Stimulated activated CD4-positive, alpha-beta T cell treated with anti-CD3 and anti-CD28 coated beads, Interleukin-2, amount 100 ng/mL, for 48 hours (primary cell): Measurements from ENCODE around the gene SULF2.

Experiments used
- DNase-seq, 2 donors: peaks; one replicate each; pipeline ENCODE4 v3.0.0-alpha.2; 2020

SULF2 gene

DNA sequence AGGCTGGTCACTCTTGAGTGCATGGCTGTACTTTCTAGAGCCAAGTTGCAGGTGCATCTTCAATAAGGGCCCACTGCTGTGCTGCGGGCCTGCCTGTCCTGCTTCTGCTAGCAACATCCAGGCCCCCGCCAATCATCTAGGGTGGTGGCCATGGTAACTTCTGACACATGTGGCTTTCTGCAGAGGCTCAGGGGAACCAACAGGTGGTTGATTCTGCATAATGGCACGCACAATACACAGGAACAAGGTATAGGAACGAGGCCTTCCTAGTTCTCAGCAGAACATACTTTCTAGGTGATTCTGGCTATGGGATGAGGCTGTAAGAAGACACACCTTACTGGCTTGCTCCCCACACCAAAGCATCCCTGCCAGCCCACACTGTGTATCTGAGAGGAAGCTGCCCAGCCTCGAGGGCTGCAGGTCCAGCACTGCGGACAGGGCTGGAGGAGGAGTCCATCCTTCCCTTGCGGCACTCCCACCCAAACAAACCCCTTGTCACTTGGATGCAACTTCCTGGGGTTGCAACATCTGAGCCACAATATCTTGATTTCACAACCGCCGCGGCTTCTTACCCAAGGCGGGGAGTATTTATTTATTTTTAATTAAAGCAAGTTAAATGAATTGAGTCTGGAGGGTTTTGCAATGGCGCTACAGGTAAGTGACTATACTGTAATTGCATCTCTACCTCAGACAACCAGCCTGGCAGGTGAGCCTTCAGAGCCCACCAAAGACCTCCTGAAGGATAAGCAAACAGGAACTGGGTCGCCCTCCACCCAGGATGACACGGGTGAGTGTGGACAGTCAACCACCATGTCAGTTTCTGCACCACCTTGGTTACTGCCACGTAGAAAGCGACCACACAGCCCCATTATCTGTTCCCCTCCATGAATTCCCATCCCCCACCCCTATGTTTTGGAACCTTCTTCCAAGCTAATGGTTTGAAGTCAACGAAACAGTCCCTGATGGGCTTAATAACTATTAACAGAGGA lies 49.6 kb downstream of the SULF2 start:
- no peak for DNase-seq

DNA sequence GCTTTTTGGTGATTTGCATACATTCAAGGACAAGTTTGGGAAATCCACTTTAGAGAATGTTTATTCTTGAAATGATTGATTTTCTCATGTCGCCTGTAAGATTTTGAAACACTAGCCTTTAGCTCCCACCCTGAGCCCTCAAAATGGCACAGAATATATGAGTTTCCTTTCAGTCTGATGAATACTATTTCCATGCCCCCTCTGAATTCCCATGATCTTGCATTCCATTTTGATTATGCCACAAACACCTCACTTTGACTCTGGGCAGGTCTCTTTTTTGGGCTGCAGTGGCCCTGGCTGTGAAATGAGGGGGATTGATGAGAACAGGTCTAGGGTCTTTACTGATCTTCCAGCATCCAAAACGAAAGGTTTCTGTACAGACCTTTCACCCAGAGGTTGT lies 50.4 kb downstream of the SULF2 start:
- DNase-seq: no peak

DNA sequence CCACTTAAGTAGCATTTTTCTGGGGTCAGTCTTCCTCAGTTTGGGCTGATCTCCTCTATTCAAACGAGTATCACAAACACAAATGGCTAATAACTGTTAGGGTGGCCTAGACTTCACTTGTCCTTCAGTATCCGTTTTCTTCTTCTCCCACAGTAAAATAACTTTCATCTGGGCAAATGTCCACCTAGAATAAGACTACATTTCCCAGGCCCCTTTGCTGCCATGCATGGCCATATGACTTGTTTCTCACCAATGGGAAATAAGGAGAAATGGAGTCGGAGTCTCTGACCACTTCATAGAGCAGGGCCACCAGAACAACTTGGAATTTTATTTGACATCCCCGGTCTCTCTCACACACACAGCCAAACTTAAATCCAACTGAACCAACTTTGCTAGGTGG lies 51.4 kb downstream of the SULF2 start:
- DNase-seq: no peak

DNA sequence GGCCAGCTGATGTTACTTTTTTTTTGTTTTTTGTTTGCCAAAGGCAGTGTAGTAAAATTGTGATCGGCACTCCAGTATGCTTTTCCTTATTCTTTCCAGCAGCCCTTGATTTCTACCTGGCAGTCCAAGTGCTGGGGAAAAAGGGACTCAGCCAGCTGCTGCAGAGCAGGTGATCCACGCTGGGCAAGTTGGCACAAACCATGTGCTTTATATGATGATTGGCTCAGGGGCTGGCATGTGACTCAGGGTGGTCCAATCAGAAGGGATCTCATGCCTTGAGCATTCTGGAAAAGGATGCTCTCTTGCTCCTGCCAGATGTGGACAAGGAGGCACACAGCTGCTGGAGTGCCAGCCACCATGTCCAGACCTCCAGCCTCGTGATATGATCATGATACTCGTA lies 54.5 kb downstream of the SULF2 start:
- DNase-seq: no peak

DNA sequence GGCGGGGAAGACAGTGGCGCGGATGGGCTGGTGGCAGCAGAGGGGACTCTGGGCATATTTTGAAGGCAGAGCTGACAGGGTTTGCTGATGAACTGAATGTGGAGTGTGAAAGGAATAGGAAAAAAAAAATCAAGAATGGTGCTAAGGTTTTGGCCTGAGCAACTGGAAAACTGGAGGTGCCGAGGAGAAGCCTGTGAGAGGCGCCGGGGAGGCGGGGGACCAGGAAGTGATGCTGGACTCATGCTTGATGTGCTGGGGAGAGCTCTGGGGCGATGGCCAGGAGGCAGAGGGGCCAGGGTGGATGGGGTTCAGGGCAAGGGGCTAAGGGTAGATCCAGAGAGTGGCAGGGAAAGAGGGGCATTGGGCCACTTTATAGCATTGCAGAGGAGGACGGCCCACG lies 55.8 kb downstream of the SULF2 start:
- no peak for DNase-seq

DNA sequence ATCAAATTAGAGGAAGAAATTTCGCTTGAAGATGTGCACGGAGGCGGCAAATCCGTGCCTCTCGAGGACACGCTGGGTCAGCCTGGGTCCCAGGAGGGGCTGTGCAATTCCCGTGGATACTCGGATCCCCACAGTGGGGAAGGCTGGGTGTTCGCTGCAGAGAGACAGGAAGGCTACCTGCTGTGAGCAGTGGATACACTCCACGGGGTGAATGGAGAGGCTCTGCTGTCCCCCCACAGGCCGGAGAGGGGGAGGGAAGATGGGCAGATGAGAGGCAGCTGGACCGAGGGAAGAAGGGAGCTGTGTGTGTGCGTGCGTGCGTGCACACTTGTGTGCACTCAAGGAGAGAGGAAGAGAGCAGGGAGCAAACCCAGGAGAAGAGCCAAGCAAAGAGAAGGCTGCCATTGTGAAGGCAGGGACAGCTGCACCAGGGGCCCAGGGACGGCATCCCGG lies 57.3 kb downstream of the SULF2 start:
- DNase-seq: no peak

DNA sequence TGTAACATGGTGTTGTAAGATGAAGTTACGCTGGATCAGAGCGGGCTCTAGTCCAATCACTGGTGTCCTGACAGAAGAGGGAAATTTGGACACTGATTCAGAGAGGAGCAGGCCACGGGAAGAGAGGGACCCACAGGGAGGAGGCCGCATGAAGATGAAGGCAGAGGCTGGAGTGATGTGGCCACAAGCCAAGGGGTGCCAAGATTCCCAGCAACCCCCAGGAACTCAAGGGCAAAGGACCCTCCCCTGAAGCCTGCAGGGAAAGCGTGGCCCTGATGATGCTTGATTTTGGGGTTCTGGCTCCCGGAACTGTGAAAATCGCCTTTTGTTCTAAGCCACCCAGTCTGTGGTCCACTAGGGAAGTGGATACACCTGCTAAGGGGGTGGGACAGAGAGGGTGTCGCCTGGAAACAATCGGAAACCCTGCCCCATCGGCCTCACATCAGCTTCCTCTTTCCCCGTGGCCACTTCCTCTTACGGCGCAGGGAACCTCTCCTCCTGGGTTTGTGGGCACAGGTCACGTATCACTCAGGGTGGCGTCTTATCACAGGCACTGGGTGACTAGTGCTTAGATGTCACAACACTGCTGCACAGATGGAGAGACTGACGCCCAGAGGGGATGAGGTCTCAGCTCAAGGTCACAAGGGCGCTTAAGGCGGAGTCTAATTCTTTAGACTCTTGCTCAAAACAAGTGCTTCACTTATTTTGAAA lies 58.0 kb downstream of the SULF2 start:
- peak; percentile 49 to 61 for DNase-seq

DNA sequence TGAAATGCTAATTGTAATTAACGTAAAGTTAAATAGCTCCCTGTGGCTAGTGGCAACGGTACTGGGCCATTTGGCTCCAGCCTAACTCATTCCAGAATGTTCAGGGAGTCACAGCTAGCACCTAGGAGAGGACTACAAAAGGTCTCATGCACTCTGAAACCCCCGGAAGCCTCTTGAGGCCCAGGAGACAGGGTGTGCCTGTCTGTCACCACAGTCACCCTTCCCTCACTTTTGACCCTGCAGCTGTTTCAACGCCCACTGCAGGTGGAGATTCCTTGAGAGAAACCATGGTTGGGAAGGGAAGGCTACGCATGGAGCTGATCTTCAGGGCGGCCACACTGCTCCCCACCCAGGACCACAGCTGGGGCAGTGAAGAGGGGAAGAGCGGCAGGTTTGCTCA lies 58.6 kb downstream of the SULF2 start:
- no peak for DNase-seq

DNA sequence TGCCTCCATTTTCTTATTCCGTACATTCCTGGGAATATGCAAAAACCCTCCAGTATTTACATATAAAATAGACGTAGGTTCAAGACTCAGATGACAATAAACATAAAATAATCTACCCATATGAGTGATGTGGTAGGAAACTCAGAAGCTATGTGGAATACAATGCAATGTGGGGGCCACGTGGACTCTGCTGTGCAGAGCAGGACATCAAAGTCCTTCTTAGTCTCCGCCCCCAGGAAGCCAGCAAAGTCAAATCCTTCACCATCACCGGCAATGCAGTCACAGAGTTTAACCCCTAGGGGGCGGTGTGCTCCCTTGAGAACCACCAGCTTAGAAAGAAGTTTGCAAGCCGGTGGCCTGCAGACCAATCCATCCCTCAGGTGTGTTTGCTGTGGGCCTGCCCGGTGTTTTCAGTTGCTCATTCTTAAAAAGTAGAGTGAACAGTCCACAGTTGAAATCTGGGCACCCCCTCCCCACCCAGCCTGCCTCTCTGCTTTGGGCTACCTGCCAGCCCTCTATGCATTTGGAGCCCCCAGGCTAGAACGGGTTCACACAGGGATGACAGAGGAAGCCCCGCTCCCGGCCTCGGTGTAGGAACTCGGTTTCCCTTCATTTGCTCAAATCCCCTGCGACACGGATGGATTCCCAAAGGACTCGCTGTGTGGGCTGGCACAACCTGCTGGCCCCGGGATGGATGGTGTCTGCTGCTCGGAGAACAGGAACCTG lies 59.9 kb downstream of the SULF2 start:
- DNase-seq: peak; percentile 74 to 80

DNA sequence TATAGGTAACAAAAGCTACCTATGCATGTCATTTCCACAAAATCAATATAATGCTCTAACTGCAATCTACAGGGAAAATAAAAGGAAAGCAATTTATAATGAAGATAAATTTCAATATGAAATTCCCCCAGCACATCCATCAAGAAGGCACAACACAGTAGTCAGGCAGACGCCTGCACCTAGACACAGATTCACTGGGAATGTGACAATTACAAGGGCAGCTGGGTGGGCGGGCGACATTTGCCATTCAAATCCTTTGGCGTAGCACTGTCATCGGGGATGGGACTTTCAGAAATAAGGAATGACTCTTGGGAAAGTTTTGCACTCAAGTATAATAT lies 60.4 kb downstream of the SULF2 start:
- no peak for DNase-seq

DNA sequence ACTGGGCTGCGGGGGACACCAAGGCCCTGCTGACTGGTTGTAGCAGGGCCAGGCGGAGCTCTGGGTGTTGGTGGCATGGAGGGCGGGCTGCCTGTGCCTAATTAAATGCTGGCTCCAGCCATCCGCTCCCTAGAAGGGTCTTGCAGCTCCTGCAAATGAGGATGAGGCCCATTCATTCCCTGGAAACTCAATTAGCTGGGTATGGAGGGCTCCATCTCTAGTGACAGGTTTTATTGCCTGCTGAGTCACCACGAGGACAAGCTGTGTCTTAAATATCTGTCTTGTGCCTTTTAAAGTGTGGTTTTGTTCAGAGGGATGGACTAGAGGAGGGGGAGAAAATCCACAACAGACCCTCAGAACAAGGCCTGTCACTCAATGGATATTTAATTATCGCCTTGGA lies 60.9 kb downstream of the SULF2 start:
- no peak for DNase-seq

DNA sequence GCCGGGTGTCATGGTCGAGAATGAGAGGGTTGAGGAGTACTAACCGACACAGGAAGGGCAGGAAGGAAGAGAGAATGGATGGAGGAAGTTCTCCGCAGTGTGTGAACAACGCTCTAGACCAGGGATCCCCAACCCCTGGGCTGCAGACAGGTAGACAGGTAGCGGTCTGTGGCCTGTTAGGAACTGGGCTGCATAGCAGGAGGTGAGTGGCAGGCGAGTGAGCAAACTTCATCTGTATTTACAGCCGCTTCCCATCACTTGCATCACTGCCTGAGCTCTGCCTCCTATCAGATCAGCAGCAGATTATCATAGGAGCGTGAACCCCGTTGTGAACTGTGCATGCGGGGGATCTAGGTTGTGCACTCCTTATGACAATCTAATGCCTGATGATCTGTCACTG lies 62.0 kb downstream of the SULF2 start:
- DNase-seq: no peak

DNA sequence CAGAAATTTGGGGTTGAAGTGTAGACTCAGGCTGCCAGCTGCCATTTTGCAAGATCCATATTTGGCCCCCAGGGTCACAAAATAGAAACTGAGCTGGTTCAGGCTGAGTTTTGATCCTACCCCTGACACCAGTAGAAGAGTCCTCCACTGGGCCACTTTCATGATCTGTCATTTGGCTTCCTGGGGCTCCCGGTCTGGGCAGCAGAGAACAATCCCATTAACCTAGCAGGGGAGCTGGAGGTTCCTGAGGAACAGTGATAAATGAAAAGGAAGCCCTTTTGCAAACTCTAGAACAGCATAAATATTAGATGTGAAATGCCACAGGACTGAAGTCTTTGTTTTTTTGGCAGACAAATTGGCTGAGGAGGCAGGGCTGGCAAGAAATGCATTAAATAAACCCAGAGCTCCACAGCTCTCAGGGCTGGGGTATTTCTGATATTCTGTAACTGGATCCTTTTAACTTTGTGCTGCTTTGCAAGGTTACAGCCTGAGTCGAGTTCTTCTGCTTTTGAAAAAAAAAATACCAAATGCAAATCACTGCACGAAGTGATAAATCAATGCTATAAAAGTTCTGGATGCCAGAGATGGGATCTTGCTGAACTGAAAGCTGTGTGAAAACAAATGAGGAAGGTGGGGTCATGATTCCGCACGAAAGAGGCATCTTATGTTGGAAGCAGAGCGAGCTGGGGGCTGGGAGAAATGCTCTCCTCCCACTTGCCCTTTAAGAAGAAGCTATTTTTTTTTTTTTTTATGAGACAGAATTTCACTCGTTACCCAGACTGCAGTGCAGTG lies 64.4 kb downstream of the SULF2 start:
- no peak for DNase-seq

DNA sequence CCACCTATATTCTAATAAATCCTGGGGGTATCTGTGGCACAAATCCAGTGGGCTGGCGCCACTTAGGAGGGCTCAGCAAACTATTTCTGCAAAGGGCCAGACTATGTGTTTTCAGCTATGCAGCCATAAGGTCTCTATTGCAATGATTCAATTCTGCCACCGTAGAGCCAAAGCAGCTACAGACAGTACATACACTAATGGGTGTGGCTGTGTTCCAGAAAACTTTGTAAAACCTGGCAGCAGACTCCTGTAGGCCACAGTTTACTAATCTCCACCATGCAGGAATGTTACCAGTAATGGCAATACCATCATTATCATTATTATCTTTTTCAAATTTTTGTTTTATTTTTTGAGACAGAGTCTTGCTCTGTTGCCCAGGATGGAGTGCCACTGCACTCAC lies 65.7 kb downstream of the SULF2 start:
- no peak for DNase-seq

DNA sequence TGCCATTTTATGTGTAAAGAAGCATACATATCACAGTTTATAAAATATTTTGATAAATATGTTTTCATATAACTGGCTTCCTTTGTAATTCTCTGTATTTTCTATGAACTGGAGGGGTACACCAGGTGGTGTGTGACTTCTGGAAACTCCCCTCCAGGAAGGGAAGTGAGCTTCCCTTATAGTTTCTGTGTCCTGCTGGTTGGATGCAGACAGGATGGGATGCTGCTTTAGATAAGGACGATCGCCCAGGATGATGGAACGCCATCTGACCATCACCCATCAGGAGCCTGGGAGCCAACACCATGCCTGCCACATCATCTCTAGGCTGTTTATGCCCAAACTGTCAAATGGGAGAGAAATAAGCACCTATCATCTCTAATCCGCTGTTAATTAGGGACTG lies 66.1 kb downstream of the SULF2 start:
- no peak for DNase-seq

DNA sequence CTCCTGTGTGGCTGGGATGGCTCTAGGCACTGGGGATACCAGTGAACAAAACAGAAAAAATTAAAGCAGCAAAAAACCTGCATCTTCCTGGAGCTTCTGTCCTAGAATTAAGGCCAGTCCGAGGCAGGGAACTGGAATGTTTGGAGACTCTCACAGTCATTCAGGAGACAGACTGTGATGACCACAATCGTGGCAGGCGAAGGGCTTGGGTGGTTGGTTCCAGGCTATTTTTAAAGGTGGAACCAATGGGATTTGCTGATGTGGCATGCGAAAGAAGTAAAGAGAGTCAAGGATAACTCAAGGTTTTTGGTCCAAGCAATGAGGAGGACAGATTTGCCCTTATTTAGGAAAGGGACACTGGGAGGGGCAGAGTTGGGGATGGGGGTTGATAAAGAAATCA lies 66.9 kb downstream of the SULF2 start:
- DNase-seq: no peak

DNA sequence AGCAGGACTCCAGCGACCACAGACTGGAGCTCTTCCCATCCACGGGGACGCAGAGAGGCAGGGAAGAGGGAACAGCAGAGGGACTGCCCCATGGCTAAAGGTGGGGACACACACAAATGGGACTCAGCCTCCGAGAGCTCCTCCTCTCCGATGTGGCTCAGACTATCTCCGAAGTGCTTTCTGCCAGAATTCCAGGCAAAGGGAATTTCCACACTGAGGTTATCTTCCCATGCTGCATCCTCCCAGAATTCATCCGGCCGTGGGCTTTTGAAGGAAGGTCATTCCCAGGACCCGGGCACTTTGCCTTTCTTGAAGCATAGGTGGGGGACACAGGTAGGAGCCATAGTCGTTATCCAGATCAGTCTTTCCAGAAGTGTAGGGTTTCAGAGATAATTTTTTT lies 67.9 kb downstream of the SULF2 start:
- DNase-seq: no peak

DNA sequence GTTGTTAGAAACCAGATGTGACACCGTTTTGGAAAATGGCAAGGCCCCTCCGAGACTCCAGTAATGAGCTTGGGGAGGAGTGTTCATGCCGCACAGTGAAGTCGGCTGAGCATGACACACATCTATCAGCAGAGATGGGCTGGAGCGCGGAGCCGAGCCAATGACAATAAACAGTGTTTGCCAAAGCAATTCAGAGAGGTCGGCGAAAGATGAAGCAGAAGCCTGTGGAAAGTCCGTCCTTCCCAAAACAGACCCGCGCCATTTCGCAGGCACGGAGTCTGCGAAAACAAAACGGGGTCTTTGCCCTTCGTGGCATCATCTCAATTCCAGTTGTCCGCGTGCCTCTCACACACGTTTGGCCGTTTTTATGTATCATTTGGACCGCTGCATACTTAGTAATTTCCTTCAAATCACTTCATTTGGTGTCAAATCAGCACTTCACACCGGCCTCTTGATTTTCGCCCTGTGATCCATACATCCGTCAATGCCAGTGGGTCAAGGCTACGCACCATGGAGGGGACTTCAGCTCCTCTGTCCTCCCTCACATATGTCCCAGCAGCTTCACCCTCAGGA lies 71.3 kb downstream of the SULF2 start:
- no peak for DNase-seq

DNA sequence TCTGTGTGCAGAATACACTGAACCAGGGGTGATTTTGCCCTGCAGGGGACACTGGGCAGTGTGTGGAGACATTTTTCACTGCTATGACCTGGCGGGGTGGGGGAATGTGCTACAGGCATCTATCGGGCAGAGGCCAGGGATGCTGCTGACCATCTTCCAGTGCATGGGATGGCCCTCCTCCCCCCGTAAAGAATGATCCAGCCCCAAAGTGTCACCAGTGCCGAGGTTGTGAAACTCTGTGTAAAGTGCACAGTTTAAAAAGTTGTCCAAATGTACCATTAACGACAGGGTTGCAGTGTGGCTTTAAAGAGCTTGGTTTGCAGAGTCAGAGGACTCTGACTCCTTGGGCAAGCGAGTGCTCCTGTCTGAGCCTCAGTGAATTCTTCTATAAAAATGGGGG lies 72.1 kb downstream of the SULF2 start:
- no peak for DNase-seq

DNA sequence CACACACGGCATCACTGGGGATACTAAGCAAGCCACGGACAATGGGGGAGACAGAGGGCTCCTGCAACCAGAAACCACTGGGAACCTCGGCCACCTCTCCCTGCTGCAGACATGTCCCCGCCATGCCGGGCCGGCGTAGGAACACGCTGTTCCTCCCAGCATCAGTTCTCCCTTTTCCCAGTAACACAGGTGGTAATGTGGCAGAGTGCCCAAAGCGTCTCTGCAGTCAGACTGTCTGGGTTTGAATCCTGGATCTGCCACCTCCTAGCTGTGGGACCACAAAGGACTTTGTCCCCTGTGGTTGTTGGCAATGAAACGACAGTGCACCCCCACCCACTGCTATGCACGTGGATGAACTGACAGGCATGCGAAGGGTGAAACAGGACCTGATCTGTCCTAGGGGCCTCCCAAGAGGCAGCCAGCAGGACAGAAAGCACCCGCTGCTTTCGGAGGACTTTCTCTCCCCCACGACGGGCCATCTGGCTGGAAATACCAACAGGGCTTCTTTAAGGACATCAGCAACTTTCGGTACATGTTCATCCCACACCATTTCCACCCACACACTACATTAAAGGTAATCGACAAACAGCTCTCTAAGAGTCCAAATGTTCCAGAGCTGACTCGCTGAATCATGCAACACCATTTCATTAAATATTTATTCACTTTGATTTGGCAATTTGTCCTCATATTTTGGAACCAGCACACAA lies 74.1 kb downstream of the SULF2 start:
- no peak for DNase-seq

DNA sequence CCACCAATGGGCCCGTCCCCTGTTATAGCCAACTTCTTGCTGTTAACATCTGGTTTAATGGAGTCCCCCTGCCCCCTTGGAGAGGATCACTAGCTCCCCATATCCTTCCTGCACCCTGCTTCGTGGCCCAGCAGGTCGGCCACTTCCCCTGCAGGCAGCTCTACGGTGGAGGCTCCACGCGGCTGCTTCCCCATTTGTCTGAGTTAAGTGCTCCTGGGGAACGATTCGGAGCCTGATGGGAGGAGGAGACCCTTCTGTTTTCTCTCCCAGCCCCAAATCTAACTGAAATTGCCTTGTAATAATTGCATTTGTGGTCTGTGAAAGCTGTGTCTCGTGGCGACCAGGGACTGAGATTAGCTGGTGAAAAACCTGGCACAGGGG lies 74.6 kb downstream of the SULF2 start:
- DNase-seq: no peak
